ENCODE results near the gene MISP3.

- TF ChIP-seq POLR2A (IDR thresholded peaks at IDR 0.05; ENCODE audit: low read length) (no peak), MYC (IDR thresholded peaks at IDR 0.05; ENCODE audit: borderline replicate concordance, low read length) (no peak), ESRRA (IDR thresholded peaks at IDR 0.05; ENCODE audit: borderline replicate concordance, low read length) (no peak), REST (IDR thresholded peaks at IDR 0.05) (no peak), CTCF (IDR thresholded peaks at IDR 0.05) (no peak), CHD2 (IDR thresholded peaks at IDR 0.05; ENCODE audit: low read length, partially characterized antibody) (no peak), CBX8 (IDR thresholded peaks at IDR 0.05) (no peak)
Measured at GRCh38 chr19:14112051-14112808, 39.6 kb downstream of the MISP3 start.
